Measurements from ENCODE around the gene ABLIM3. TPM values are rescaled to one million over a fixed set of nuclear protein-coding genes. Genes with fewer than 3 reads are reported as not detected.
"Not testable (repeated sequence)": the region's sequence is repeated elsewhere in the genome, so short reads cannot be mapped to it uniquely, and the experiment has no call there.

ABLIM3 gene
- total RNA-seq, 1 experiment from 2014 or later, result 25.1 TPM

DNA sequence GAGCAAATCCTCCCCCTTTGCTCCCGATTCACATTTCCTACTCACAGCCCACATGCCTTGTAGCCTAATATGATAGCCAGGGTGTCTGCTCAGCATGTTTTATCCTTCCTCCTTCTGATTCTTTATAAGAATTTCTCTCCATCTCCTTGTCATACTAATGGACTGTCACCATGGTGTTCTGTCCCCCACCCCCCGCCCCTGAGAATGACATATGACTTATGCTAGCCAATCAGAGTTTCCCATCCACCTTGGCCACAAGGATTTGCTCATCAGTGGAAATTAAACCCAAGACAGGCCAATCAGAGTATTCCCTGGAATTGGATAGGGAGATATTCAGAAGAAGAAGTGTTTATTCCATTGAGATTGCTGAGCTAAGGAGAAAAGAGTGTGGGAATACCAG lies 16.0 kb downstream of the ABLIM3 start:
- DNase-seq (ENCODE audit: low read depth), result no peak

DNA sequence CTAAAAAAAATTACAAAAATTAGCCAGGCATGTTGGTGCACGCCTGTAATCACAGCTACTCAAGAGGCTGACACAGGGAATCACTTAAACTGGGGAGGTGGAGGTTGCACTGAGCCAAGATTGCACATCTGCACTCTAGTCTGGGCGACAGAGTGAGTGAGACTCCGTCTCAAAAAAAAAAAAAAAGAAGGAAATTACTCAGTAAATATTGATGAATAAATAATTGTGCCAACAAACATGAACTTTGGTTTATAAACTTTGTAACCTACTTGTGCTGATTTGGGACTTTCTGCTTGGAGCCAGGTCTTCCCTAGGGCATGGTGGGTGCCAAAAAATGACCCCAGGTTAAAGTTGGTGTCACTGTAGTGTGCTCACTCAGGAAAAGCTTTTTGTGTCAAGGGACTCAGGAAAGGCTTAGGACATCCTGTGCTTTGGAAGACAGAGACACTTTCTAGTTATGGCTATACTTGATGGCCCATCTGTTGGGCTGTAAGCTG lies 19.0 kb downstream of the ABLIM3 start:
- no peak for DNase-seq (ENCODE audit: low read depth)

DNA sequence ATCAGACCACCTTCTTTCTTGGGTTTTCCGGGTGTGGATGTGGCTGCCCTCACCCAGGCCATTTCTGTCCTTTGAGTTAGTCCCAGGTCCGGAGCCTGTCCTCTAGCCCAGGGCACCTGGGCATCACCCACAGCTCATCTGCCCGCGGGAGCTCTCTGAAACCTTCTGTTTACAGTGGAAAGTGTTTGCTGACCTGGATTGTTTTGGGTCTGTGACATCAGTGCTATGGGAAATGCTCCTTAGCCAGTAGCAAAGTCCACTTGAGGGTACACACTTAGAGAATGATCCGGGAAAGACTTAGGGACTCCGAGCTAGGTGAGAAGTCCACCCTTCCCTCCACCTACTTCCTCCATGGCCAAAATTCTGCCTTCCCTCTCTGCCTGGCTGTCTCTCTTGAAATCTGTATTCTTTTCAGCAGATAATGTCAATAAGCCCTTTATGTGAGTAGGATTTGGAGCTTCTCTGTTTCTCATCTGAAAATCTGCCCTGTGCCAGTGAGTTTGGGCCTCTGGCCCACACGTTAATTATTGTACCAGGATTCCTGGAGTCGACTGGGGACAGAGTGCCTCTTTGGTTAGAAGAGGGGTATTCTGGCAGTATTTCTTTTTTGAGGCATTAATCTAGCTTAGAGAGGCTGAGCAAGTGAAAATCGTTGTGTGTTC lies 19.9 kb downstream of the ABLIM3 start:
- DNase-seq (ENCODE audit: low read depth), result no peak

DNA sequence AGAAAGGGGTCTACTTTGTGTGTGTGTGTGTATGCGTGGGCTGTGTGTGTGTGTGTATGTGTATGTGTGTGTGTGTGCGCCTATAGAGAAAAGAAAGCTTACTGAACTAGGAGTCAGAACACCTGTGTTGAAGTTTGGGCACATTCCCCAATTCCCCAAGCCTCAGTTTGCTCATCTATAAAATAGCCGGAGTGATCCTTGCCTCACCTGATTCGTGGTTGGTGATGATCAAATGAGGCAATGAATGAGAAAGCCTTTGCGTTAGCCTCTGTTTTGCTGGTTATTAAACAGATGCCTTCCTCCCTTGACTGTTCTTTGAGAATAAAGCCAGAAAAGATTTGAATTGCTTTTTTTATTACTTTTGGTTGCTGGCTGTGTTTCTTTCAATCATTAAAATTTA lies 20.6 kb downstream of the ABLIM3 start:
- no peak for DNase-seq (ENCODE audit: low read depth)

DNA sequence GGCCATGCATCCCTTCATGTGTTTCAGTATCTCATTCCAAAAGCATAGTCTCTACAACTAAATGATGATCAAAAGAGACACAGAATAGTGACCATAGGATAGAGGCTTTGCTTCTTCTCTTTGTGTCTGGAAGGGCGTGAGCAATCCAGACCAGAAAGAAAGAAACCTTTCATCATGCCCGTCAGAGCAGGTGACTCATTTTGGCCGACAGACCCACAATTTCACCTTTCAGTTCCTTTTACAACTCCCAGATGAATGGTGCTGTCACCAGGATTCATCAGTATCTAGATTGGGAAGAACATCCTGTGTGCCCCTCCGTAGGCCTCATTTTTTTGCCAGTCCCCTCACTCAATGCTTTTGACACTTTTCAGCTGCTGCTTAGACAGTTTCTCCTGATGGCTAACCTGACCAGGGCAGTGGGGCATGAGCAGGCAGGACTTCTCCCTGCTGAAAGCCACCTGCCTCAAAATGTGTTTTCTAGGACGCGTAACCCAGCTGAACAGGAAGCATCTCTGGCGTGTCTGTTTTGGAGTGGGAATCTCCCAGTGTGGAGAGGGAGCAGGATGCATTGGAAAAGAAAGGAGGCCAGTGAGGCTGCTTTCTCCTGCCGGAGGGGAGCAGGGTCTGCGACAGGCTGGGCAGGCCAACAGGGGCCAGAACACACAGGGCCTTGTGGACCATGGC lies 21.2 kb downstream of the ABLIM3 start:
- peak; percentile 73 for DNase-seq (ENCODE audit: low read depth)

DNA sequence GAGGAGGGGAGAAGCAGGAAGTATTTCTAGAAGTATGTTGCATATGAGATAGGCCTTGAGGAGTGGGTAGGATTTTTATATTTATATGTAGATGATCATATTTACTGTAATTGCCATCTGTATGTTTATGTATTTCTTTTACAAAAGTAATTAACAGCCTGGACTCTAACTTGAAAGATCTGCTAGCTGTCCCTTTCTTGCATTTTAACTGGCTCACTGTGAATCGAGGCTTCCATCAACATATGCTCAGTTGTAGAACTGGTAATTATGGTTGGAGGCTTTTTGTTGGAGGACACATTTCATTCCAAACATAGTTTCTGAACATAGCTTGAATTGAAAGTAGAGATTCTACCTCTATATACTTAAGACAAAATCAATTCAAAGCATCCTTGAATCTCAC lies 23.4 kb downstream of the ABLIM3 start:
- DNase-seq (ENCODE audit: low read depth), result no peak

DNA sequence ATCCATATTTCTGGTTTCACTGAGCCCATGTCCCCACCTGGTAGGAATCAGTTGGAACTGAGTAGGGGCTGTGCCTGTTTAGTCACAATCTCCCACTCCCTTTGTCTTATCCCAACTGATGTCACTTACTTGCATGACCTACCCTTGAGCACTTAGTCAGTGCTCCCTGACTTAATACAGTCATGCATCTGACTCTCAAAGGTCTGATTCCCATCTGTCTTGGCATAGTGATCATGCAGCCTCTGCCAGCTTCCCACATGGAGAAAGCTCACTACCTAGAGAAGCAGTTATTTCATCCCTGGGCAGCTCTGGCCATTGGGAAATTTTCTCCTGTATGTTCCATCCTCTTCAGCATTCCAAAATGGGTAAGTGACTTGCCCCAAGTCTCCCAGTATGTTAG lies 24.8 kb downstream of the ABLIM3 start:
- peak; percentile 70 for DNase-seq (ENCODE audit: low read depth)

DNA sequence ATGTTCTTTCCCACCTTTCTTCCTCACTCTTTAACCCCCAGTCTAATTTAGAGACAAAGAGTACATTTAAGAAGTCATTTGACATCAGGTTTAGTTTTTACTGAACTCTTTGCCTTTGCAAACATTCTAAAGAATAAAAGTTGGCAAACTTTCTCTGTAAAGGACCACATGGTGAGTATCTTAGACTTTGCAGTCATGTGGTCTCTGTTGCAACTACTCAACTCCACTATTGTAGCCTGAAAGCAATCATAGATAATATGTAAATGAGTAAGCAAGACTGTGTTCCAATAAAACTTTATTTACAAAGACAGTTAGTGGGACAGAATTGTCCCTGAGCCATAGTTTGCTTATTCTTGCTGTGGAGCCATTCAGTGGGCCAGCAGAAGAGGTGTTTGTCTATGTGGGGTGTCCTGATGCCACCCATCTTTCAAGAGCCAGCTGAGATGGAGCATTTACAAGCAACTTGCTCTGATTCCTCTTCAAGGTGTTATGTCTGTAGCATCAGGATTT lies 25.4 kb downstream of the ABLIM3 start:
- DNase-seq (ENCODE audit: low read depth), result no peak

DNA sequence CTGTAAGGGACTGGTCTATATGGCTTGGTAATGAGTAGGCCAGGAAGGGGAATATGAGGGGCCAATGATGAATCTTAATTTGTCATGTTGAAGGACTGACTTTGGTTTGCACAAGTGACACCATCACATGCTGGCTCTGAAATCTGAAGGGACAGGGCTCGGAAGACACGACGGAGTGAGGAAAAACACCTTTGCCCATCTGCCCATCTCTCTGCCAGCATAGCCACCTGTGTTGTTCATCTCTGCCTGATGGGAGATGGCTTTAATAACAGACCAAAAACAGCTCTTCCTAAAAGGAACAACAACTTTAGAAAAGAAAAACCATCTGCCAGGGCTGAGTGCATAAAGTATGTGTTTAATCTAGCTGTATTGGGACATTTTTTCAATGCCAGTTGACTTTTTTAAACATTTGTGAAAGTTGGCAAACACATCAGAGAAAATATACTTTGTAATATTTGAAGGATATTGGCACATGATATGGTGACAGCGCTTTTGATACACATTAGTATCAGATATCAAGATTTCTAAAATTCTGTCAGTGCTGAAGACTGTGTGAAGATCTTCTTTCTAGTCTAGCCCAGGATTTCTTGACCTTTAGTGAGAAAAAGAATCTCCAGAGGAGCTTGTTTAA lies 27.1 kb downstream of the ABLIM3 start:
- no peak for DNase-seq (ENCODE audit: low read depth)

DNA sequence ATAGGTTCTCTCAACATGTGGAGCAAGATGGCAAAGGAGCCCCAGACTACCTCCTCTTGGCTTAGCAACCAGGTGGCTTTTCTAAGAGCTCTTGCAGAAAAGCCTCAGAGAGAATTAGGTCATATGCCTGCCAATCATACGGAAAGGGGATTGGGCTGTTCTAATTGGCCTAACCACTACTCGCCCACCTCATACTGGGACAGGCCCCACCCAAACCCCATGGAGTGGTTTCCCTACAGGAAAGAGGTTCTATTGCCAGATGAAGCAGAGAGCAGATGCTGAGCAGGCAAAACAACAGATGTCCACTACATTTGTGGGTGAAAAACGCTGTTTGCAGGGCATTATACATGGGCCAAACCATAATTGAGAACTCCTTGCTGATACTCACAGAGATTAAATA lies 29.0 kb downstream of the ABLIM3 start:
- peak; percentile 83 for DNase-seq (ENCODE audit: low read depth)

DNA sequence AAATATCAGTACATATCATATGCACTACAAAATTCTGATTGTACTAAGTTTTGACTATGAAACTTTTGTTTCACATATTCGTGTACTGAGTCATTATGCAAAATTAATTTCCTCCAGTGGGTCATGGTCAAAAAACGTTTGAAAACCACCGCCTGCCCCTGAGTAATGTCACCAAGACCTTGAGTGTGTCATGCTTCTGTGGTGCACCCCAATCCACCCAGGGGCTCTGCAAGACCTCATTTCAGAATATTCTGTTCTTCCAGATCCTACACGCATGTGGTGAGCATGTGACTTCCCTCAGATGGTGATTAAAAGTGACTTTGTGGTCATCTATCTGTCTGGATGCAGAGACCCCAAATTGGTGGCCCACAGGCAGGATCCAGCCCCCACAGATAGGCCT lies 31.0 kb downstream of the ABLIM3 start:
- DNase-seq (ENCODE audit: low read depth), result peak; percentile 91

DNA sequence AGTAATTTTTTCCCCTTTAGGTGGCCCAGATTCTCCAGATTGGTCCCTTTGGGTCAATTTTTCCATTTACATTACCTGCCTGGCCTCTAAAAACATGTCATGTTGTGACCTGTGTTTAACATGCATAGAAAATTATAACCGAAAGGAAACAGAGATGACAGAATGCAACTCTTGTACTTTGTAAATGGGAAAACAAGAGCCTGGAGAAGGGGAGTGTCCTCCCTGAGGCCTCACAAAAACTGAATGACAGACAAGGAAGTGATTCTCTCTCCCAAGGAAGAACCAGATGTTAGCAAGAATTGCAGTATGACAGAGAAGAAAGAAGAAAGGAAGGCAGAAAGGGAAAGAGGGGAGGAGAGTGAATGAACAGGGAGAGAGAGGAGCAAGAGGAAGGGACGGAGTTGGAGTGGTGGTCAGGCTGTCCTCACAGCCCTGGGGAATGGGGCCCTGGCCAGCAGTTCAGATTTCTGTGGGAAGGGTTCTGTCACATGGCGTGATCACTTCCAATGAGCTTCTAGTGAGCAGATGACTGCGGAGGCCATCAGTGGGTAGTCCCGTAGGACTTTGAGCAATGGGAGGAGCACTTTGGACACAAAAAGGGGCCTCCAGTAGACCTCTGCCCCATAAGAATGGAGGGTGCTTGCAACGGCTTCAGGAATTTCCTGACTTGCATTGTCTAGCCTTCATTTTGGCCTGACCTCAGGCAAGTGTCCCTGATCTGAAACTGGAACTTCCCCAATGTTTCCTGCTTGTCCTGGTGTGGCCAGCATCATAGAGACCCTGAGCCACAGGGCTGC lies 31.6 kb downstream of the ABLIM3 start:
- peak; percentile 71 for DNase-seq (ENCODE audit: low read depth)

DNA sequence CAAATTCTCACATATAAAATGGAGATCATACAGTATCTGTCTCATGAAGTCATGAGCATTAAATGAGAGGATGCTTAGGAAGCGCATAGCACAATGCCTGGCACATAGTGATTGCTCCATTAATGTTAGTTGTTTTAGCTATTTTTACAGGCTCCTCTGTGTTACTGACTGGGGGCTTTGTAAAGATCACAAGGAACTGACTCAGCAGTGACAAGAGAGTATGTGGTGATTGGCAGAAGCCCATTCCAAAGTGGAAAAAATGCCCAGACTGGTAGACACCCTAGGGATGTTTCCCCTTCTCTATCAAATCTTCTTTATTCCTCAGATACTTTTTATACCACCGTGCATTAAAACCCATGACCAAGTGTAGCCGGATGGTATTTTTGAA lies 33.5 kb downstream of the ABLIM3 start:
- DNase-seq (ENCODE audit: low read depth), result peak; percentile 63

DNA sequence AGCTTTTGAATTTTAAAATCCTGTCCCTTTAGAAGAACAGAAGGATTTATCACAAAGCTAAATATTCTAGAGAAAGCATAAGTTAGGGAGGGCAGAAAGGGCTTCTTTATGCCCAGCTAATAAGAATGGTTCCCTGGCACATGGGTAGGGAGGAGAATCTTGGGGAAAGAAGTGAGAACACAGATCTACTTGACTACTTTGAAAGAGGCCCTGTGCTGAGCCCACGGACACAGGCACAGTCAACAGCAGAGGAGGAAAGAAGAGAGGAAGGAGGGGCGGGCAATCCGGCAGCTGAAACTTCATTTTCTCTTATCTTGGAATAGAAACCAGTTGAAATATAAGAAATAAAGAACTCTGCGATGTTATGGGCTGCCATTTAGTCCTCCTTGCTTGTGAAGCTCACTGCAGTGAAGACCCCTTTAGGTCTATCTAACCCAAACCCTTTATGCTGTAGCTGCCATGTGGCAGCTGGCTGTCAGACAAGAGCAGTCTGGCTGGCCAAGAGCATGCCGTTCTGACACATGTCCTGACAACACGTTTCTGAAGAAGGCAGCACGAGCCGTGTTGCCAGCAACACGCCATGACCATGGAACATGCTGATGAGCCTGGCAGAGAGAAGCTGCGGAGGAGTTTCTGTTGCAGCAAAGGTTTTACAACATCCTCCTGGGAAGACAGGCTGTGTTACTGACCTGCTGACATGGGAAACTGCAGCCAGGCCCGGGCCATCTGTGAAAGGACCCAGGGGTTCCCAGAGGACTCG lies 34.2 kb downstream of the ABLIM3 start:
- DNase-seq (ENCODE audit: low read depth), result no peak

DNA sequence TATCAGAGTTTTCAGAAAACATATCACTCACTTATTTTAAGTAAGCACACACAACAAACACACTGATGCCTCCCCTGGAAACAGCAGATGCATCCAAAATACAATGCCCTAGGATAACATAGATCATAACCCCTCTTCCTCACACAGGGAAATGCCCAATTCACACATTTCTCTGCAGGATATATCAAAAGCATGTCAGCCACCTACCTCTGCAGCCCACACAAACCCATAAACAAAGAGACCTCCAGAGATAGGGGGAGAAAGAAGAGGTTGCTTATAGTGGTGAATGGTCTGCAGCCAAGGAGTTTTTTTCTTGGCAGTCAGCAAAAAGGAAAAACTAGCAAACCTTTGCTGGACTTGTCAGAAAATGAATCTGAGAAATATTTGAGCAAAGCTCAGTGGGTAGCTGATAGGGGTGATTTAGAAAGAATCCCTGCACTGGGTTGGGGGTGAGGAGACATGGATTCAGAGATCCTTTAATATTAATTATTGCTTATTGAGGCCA lies 36.1 kb downstream of the ABLIM3 start:
- no peak for DNase-seq (ENCODE audit: low read depth)

DNA sequence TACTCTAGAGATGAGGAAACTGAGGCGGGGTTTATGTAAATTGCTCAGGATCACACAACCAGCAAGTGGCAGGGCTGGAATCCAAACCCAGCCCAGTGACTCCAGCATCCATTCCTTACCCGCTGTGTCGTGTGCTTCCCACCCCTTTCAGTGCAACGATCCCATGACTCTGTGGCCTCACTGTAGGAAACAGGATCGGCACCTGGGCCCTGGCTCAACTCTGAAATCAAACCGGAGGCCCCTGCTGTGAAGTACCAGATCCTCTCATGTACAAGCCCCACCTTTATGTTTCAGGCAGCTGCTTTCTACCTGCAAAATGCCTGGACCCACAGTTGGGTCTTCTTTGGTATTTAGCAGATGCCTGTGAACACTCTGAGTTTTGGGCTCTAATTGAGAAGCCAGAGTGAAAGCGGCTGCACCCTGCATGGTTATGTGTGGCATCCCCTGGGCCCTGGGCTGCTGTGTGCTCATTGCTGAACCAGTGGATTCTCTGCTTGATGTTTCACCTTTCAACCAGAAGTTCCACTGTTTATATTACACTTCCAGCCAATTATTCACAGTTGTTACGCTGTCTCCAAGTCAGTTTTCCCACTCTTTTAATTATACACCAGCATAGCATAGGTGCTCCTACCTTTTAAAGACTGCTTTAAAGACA lies 36.7 kb downstream of the ABLIM3 start:
- no peak for DNase-seq (ENCODE audit: low read depth)

DNA sequence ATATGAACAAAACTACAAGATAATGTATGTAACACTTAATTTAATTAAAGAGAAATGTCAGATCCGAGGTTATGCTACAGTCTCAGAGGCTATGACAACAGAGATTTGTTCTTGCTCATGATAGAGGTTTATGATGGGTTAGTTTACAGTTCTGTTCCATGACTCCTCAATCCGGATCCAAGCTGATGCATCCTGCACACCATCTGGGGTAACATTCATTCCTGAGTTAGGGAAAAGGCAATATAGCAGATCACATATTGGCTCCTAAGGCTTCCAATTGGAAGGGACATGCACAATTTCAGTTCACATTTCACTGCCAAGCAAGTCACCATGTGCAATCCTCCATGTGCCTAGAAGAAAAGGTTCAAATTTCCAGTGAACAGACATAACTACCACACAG lies 40.4 kb downstream of the ABLIM3 start:
- no peak for DNase-seq (ENCODE audit: low read depth)

DNA sequence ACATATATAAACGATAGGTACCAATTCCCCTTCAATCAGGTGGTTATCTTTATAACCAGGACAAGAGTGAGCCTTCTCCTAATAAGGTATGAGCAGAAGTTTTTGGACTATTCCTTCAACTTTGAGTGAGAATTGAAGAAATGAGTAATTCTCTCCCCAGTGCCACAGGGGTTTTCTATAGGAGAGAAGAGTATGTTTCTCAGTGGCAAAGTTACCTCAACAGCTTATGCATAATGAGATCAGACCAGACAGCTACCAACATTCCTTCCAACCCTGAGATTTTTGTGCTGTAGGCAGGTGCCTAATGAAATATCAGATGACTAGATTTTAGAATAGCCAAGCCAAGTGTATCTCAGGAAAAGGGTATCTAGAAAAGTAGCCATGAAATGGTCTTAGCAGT lies 40.9 kb downstream of the ABLIM3 start:
- DNase-seq (ENCODE audit: low read depth), result no peak

DNA sequence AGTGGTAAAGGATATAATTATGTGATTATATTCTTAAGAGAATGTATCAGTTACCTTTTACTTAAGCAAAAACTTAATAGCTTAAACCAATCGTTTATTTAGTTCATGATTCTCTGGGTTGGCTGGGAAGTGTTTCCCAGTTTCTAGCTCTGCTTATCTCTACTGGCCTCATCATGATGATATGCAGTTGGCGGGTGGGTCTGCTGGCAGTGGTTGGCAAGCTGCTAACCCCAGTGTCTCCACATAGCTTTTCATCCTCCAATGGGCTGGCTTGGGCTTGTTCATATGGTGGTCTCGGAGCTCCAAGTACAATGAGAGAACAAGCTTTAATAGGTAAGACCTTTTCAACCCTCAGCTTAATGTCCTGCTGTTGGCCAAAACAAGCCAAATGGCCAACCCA lies 43.8 kb downstream of the ABLIM3 start:
- DNase-seq (ENCODE audit: low read depth), result no peak

DNA sequence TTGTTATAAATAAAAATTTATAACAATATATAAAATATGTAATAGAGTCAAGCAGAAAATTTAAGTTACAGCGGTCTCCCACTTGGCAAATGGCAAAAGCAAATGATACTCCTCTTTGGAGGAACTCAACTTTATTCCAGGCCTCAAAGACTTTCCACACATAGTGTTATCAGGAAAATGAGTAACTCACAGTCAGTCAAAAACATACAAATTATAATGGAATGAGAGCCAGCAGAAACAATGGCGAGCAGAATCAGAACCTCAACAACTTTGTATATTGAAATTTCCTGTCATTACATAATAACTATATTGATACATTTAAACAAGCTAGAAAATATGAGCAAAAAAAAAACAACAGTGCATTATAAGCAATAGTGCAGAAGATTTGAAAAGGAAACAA lies 45.2 kb downstream of the ABLIM3 start:
- no peak for DNase-seq (ENCODE audit: low read depth)

DNA sequence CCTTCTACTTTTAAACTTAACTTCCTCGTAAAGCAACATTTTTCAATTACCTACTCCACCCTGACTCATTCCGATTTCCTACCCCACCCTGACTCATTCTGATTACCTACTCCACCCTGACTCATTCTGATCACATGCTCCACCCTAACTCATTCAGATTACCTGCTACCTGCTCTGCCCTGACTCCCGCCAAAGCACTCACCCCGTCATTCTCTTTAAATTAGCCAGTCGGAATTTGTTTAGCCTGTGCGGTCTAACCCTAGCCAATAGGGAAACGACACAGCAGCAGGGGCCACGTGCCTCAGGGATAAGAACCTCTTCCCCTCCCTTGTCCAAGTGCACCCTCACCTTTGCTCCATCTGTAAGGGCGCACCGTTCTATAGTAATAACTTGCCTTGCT lies 46.3 kb downstream of the ABLIM3 start:
- DNase-seq (ENCODE audit: low read depth), result not testable (repeated sequence)

Measured in RPMI7951 (cell line).